H1 (cell line): Measurements from ENCODE around the gene OPCML. TPM values are rescaled to one million over a fixed set of nuclear protein-coding genes. Genes with fewer than 3 reads are reported as not detected.

ENCODE experiments used
- CTCF ChIA-PET: fragments of 300-600 bp; sonication (Branson Sonifier 250); formaldehyde crosslinking; loops from one replicate; lab custom pipeline; 2021; ENCODE audit not compliant: partially characterized antibody; lab: Charles Lee
- POLR2A ChIA-PET: fragments of 300-600 bp; sonication (Branson Sonifier 250); formaldehyde crosslinking; loops from one replicate; lab custom pipeline; 2021; ENCODE audit warnings: inconsistent platforms; ENCODE audit not compliant: partially characterized antibody; lab: Charles Lee
- DNase-seq, 2 experiments: peaks; one replicate each; pipeline versions ENCODE4 v3.0.0 to v3.0.0-alpha.2; 2010 to 2022; ENCODE audit warnings: low spot score in 2 of 2, low read depth in 1 of 2, mixed read lengths in 1 of 2
- FAIRE-seq: peaks from 2 replicates; lab custom pipeline; 2011; peaks lifted over from hg19 to GRCh38; lab: Jason Lieb, UNC
- H2AFZ ChIP-seq: 2 replicates; pipeline ENCODE4 v1.8.1; 2012; ENCODE audit warnings: low read length, inconsistent platforms
- H2AK5ac ChIP-seq: 2 replicates; pipeline ENCODE4 v1.6.1; 2013; ENCODE audit warnings: low read depth, low read length
- H2BK120ac ChIP-seq: replicated peaks from 2 replicates; pipeline ENCODE3; 2013; ENCODE audit warnings: low read depth, low read length, inconsistent platforms
- H2BK12ac ChIP-seq: 2 replicates; pipeline ENCODE4 v1.6.1; 2013; ENCODE audit warnings: low read depth, low read length
- H2BK15ac ChIP-seq: 2 replicates; pipeline ENCODE4 v1.6.1; 2013; ENCODE audit warnings: low read length
- H2BK20ac ChIP-seq: 2 replicates; pipeline ENCODE4 v1.6.1; 2013; ENCODE audit warnings: low read length
- H2BK5ac ChIP-seq: 2 replicates; pipeline ENCODE4 v1.6.1; 2013; ENCODE audit warnings: low read depth, low read length
- H3K14ac ChIP-seq: 2 replicates; pipeline ENCODE4 v1.6.1; 2013; ENCODE audit warnings: inconsistent platforms; ENCODE audit not compliant: insufficient read length
- H3K18ac ChIP-seq: 2 replicates; pipeline ENCODE4 v1.6.1; 2013; ENCODE audit warnings: low read length; ENCODE audit errors: extremely low read depth
- H3K23ac ChIP-seq: 2 replicates; pipeline ENCODE4 v1.6.1; 2013; ENCODE audit warnings: inconsistent platforms; ENCODE audit not compliant: insufficient read length
- H3K23me2 ChIP-seq: 2 replicates; pipeline ENCODE4 v1.6.1; 2013; ENCODE audit warnings: low read depth, low read length
- H3K27ac ChIP-seq: 2 replicates; pipeline ENCODE4 v1.6.1; 2011; ENCODE audit warnings: low read depth, low read length, inconsistent platforms
- H3K27me3 ChIP-seq, 4 experiments: replicated peaks in 1 of 4; 1 replicate in 1 of 4; 2 replicates in 3 of 4; pipeline versions ENCODE4 v1.6.1 to v1.8.1; 2011 to 2013; ENCODE audit warnings: low read length in 3 of 4, mild to moderate bottlenecking in 3 of 4, inconsistent platforms in 2 of 4, mixed read lengths in 2 of 4, moderate library complexity in 1 of 4; ENCODE audit not compliant: control insufficient read depth in 3 of 4, insufficient read depth in 3 of 4; ENCODE audit errors: extremely low read depth in 1 of 4
- H3K36me3 ChIP-seq, 4 experiments: 2 replicates each; pipeline versions ENCODE4 v1.6.1 to v1.8.1; 2011 to 2013; ENCODE audit warnings: mild to moderate bottlenecking in 4 of 4, low read length in 3 of 4, moderate library complexity in 2 of 4, control low read depth in 1 of 4, inconsistent platforms in 1 of 4; ENCODE audit not compliant: insufficient read depth in 4 of 4, control insufficient read depth in 2 of 4
- H3K4ac ChIP-seq: replicated peaks from 2 replicates; pipeline ENCODE3; 2013; ENCODE audit warnings: low read length, low read depth, mixed read lengths, inconsistent platforms; ENCODE audit not compliant: insufficient read length
- H3K4me1 ChIP-seq, 4 experiments: replicated peaks in 1 of 4; 1 replicate in 1 of 4; 2 replicates in 3 of 4; pipeline versions ENCODE4 v1.6.1 to v1.8.1; 2011 to 2013; ENCODE audit warnings: low read length in 3 of 4, inconsistent platforms in 2 of 4, mixed read lengths in 1 of 4; ENCODE audit not compliant: insufficient read depth in 4 of 4, control insufficient read depth in 3 of 4
- H3K4me2 ChIP-seq, 2 experiments: 2 replicates each; pipeline versions ENCODE4 v1.6.1 to v1.8.1; 2011 to 2013; ENCODE audit warnings: low read depth in 2 of 2, low read length in 2 of 2, control low read depth in 1 of 2, inconsistent platforms in 1 of 2, mild to moderate bottlenecking in 1 of 2; ENCODE audit not compliant: insufficient read depth in 1 of 2
- H3K4me3 ChIP-seq, 4 experiments: fragments of 200-600, 300-600 bp in 1 of 4; sonication (generic), shearing (Covaris generic), sonication (Bioruptor Twin) in 1 of 4; 2 replicates each; pipeline versions ENCODE4 v1.5.1 to v1.8.1; 2011 to 2016; ENCODE audit warnings: low read length in 4 of 4, low read depth in 3 of 4, control low read depth in 2 of 4, inconsistent platforms in 2 of 4, mild to moderate bottlenecking in 2 of 4, mixed read lengths in 1 of 4, moderate library complexity in 1 of 4; ENCODE audit not compliant: insufficient read depth in 2 of 4; ENCODE audit errors: extremely low read depth in 1 of 4
- H3K56ac ChIP-seq: replicated peaks from 2 replicates; pipeline ENCODE3; 2013; ENCODE audit warnings: low read depth, mild to moderate bottlenecking, mixed read lengths, low read length, inconsistent platforms; ENCODE audit not compliant: insufficient read length
- H3K79me1 ChIP-seq: 2 replicates; pipeline ENCODE4 v1.6.1; 2013; ENCODE audit warnings: low read depth, low read length, control low read depth
- H3K79me2 ChIP-seq, 2 experiments: 2 replicates each; pipeline versions ENCODE4 v1.6.1 to v1.8.1; 2012 to 2013; ENCODE audit warnings: low read length in 2 of 2, mild to moderate bottlenecking in 2 of 2, inconsistent platforms in 1 of 2; ENCODE audit not compliant: insufficient read depth in 2 of 2, control insufficient read depth in 1 of 2
- H3K9ac ChIP-seq, 4 experiments: replicated peaks in 1 of 4; 1 replicate in 1 of 4; 2 replicates in 3 of 4; pipeline versions ENCODE4 v1.6.1 to v1.8.1; 2011 to 2013; ENCODE audit warnings: low read depth in 3 of 4, low read length in 3 of 4, control low read depth in 2 of 4, mild to moderate bottlenecking in 2 of 4, moderate library complexity in 2 of 4, inconsistent platforms in 1 of 4; ENCODE audit errors: extremely low read depth in 1 of 4
- H3K9me3 ChIP-seq, 2 experiments: 2 replicates each; pipeline versions ENCODE4 v1.6.1 to v1.8.1; 2012 to 2013; ENCODE audit warnings: mild to moderate bottlenecking in 2 of 2, moderate library complexity in 2 of 2, control low read depth in 1 of 2, inconsistent platforms in 1 of 2, low read depth in 1 of 2, low read length in 1 of 2, mixed read lengths in 1 of 2; ENCODE audit not compliant: insufficient read depth in 2 of 2
- H4K20me1 ChIP-seq, 2 experiments: replicated peaks in 1 of 2; 2 replicates each; pipeline versions ENCODE3 to v1.8.1; 2011 to 2013; ENCODE audit warnings: inconsistent platforms in 2 of 2, low read length in 2 of 2, mild to moderate bottlenecking in 1 of 2; ENCODE audit not compliant: insufficient read depth in 2 of 2, control insufficient read depth in 1 of 2
- H4K5ac ChIP-seq: 2 replicates; pipeline ENCODE4 v1.6.1; 2013; ENCODE audit warnings: low read length, low read depth, mixed read lengths, inconsistent platforms; ENCODE audit not compliant: insufficient read length
- H4K8ac ChIP-seq: 2 replicates; pipeline ENCODE4 v1.8.0; 2013; ENCODE audit warnings: mild to moderate bottlenecking, moderate library complexity, low read length, inconsistent platforms; ENCODE audit not compliant: insufficient read depth; ENCODE audit errors: extremely low read depth
- H4K91ac ChIP-seq: replicated peaks from 2 replicates; pipeline ENCODE3; 2013; ENCODE audit warnings: low read length, mixed read lengths, inconsistent platforms; ENCODE audit not compliant: insufficient read length
- CBX5 ChIP-seq: fragments of 300-800, 300-1000 bp; sonication (generic); IDR thresholded peaks from 2 replicates; pipeline ENCODE4 v1.7.1; 2016; ENCODE audit warnings: antibody characterized with exemption, low read length, low read depth
- CBX8 ChIP-seq: fragments of 300-800, 300-1000 bp; sonication (generic); IDR thresholded peaks from 2 replicates; pipeline ENCODE4 v1.7.1; 2016; ENCODE audit warnings: low read depth, low read length, borderline replicate concordance
- CTCF ChIP-seq, 3 experiments: IDR thresholded peaks; 1 replicate in 2 of 3; 2 replicates in 1 of 3; pipeline versions ENCODE4 v1.5.1 to v1.6.1; 2011; ENCODE audit warnings: low read length in 3 of 3, mild to moderate bottlenecking in 3 of 3, inconsistent platforms in 2 of 3, low read depth in 1 of 3, moderate library complexity in 1 of 3; ENCODE audit not compliant: insufficient read depth in 1 of 3; ENCODE audit errors: control extremely low read depth in 1 of 3
- EGR1 ChIP-seq: IDR thresholded peaks from 2 replicates; pipeline ENCODE4 v1.6.1; 2011; ENCODE audit warnings: low read depth, low read length, borderline replicate concordance
- EZH2 ChIP-seq: fragments of 200-600 bp; sonication (generic); IDR thresholded peaks from 2 replicates; pipeline ENCODE4 v1.7.1; 2012; ENCODE audit warnings: low read depth, mild to moderate bottlenecking, moderate library complexity, low read length, inconsistent platforms; ENCODE audit not compliant: severe bottlenecking
- GTF2F1 ChIP-seq: IDR thresholded peaks from 2 replicates; pipeline ENCODE4 v1.6.1; 2012; ENCODE audit warnings: low read depth, low read length, improper control_type of control experiment, borderline replicate concordance
- HDAC6 ChIP-seq: IDR thresholded peaks from one replicate; pipeline ENCODE4 v1.7.1; 2012; ENCODE audit warnings: low read depth, mild to moderate bottlenecking, inconsistent platforms, low read length, moderate library complexity
- JUND ChIP-seq: IDR thresholded peaks from 2 replicates; pipeline ENCODE4 v1.6.1; 2011; ENCODE audit warnings: mild to moderate bottlenecking, improper control_type of control experiment, low read length
- KDM1A ChIP-seq: fragments of 200-600, 300-600 bp; sonication (generic); IDR thresholded peaks from 2 replicates; pipeline ENCODE4 v1.7.1; 2016; ENCODE audit warnings: mild to moderate bottlenecking, low read length, borderline replicate concordance
- SAP30 ChIP-seq: fragments of 300-600 bp; sonication (generic); IDR thresholded peaks from 2 replicates; pipeline ENCODE4 v1.7.1; 2012; ENCODE audit warnings: low read length, moderate library complexity, mild to moderate bottlenecking, inconsistent platforms; ENCODE audit not compliant: insufficient read depth, insufficient replicate concordance
- SP1 ChIP-seq: IDR thresholded peaks from 2 replicates; pipeline ENCODE4 v1.6.1; 2011; ENCODE audit warnings: low read depth, low read length
- YY1 ChIP-seq: IDR thresholded peaks from 2 replicates; pipeline ENCODE4 v1.6.1; 2011; ENCODE audit warnings: low read depth, mild to moderate bottlenecking, low read length
- WGBS, 2 experiments: shearing (Covaris generic) in 1 of 2; methylation state at CpG; one replicate each; pipeline versions ENCODE4 v1.1.6 to v1.1.7; 2013 to 2015; ENCODE audit warnings: low lambda C conversion rate in 2 of 2, mixed read lengths in 2 of 2, inconsistent platforms in 1 of 2, low coverage in 1 of 2, missing lambda C conversion rate in 1 of 2; ENCODE audit not compliant: insufficient replicate concordance in 2 of 2, insufficient coverage in 1 of 2, insufficient read length in 1 of 2; ENCODE audit errors: extremely low coverage in 1 of 2, missing lambda C conversion rate in 1 of 2; 5-methylcytosine and 5-hydroxymethylcytosine counted together
- polyA plus RNA-seq, 7 experiments: library from polyadenylated mRNA; depleted of rRNA in 3 of 7; stranded (reverse) in 5 of 7; unstranded in 2 of 7; fragments of >200 nt in 5 of 7; fragments of 200-250 nt in 2 of 7; gene quantifications; 1 replicate in 5 of 7; 2 replicates in 1 of 7; 4 replicates in 1 of 7; pipeline versions ENCODE4 v1.2.1 to v1.2.3, GENCODE V29; 2011 to 2013; ENCODE audit warnings: missing spikeins in 2 of 7, mixed read lengths in 2 of 7
- total RNA-seq: library from RNA; stranded (reverse); fragmentation: NEBNext Ultra II Directional; extraction: Animal tissue kit (Norgen Biotek cat#: 25700); gene quantifications from 2 replicates; pipeline ENCODE4 v1.2.1, GENCODE V29; 2021

Gene OPCML
- total and polyA plus RNA-seq, 2 of the 8 experiments (the other 6 are each of a cell fraction or from before 2014, with no cell fraction given), result 2.3 to 3.1 TPM

DNA sequence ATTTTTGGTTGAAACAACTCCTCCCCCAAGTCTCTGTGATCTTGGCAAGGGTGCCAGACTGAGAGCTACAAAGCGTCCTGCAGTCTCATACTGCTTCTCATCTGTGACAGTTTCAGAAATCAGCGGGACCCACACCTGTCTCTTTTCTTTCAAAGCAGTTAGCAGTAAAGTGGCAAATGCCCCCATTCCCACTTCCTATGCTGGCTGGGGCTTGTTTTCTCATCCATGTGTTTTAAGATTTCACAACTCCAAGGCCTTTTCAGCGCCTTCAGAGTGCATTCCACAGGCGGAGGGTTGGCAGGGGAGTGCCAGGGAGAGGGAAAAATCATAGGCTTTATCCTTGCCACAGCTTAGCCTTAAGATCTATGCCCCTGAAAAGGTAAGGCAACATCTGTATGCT lies 493.5 kb downstream of the OPCML start:
- Histone ChIP-seq H3K36me3 (no peaks in the 10 kb centered on the region), H4K8ac (no peak overlapping the region), H3K27me3 (no peaks in the 10 kb centered on the region), H3K23me2 (no peaks in the 10 kb centered on the region), H4K5ac (no peak overlapping the region), H4K20me1 (no peaks in the 10 kb centered on the region), H3K4me3 (no peak overlapping the region), H3K27ac (no peak overlapping the region), H3K4me1 (peaks cover 0 to 4% (median 0%) of the 10 kb centered on the region in 4 experiments; a peak in 2 of 7 replicates), H2BK5ac (no peak overlapping the region), H3K4ac (no peak overlapping the region), H3K18ac (no peak overlapping the region), H2BK15ac (no peak overlapping the region), H2AK5ac (no peak overlapping the region), H4K91ac (no peak overlapping the region), H3K79me2 (no peaks in the 10 kb centered on the region), H3K23ac (no peak overlapping the region), H2BK20ac (no peak overlapping the region), H3K4me2 (no peak overlapping the region), H3K14ac (no peak overlapping the region), H3K9me3 (no peaks in the 10 kb centered on the region), H3K56ac (no peak overlapping the region), H2BK12ac (no peak overlapping the region), H3K9ac (no peak overlapping the region; a peak in 1 of 7 replicates), H2AFZ (no peak overlapping the region), H3K79me1 (no peaks in the 10 kb centered on the region), H2BK120ac (no peak overlapping the region)
- WGBS, 2 experiments, result 76% methylated on average over 4 of the region's 4 CpGs; no CpG with 5 or more reads in 1 of the 2 experiments
- CTCF ChIA-PET, result interaction anchor here (0.7 kb wide), 1 partner anchor 193 kb away, joined by 3 read pairs; no protein-coding TSS in a partner anchor
- DNase-seq, result no peak
- POLR2A ChIA-PET, result no interaction called here
- FAIRE-seq, result no peak
- TF ChIP-seq YY1, result no peak
- TF ChIP-seq CBX5, result no peak
- TF ChIP-seq KDM1A, result no peak
- no peak for TF ChIP-seq CTCF (IDR thresholded peaks at IDR 0.05; ENCODE audit: control extremely low read depth in 1 of 3, insufficient read depth in 1 of 3, low read depth in 1 of 3, low read length in 3 of 3)
- no peak for TF ChIP-seq SP1
- no peak for TF ChIP-seq EZH2
- TF ChIP-seq EGR1, result no peak
- TF ChIP-seq HDAC6, result no peak
- no peak for TF ChIP-seq CBX8
- no peak for TF ChIP-seq GTF2F1
- TF ChIP-seq SAP30, result no peak
- TF ChIP-seq JUND, result no peak
